HCT116 (cell line): ENCODE data around the gene ATCAY. TPM values are rescaled to one million over a fixed set of nuclear protein-coding genes. Genes with fewer than 3 reads are reported as not detected.
"Not testable (repeated sequence)": the region's sequence is repeated elsewhere in the genome, so short reads cannot be mapped to it uniquely, and the experiment has no call there.

Experiments
- ATAC-seq: fragments of 200-7000 bp; cut with Tn5 transposase; 2 replicates; pipeline ENCODE4 v1.9.1; 2020; ENCODE audit warnings: mild to moderate bottlenecking, moderate library complexity
- BruUV-seq: library from RNA; stranded (reverse); fragments of 400-500 nt; replicated peaks from 2 replicates; lab custom pipeline; 2021; lab: Mats Ljungman, UMichigan
- CTCF ChIA-PET: fragments of 300-600 bp; sonication (Branson Sonifier 250); formaldehyde crosslinking; loops from one replicate; lab custom pipeline; 2021; ENCODE audit warnings: antibody characterized with exemption; lab: Charles Lee
- POLR2A ChIA-PET: fragments of 300-600, 350-600 bp; sonication (Branson Sonifier 250); formaldehyde crosslinking; loops from one replicate; lab custom pipeline; 2021; ENCODE audit warnings: antibody characterized with exemption; lab: Charles Lee
- RAD21 ChIA-PET, 2 experiments: fragments of 300-600 bp; sonication (Branson Sonifier 250); formaldehyde crosslinking; loops; one replicate each; lab custom pipeline; 2023; ENCODE audit warnings: low total read pairs in 2 of 2; ENCODE audit not compliant: uncharacterized antibody in 2 of 2, unreplicated experiment in 2 of 2, low non-redundant PET in 1 of 2; lab: Charles Lee
- DNase-seq: peaks from one replicate; pipeline ENCODE4 v3.0.0-alpha.2; 2010; ENCODE audit warnings: low read depth, low spot score
- H2AFZ ChIP-seq: fragments of 200-600 bp; shearing (Covaris generic), sonication (generic); 2 replicates; pipeline ENCODE4 v1.6.1; 2017; ENCODE audit warnings: low read depth, mixed run types, mixed read lengths, antibody characterized with exemption, low read length; ENCODE audit not compliant: poor library complexity, severe bottlenecking
- H3K27ac ChIP-seq: 2 replicates; pipeline ENCODE4 v1.5.1; 2012; ENCODE audit warnings: low read depth, low read length
- H3K27me3 ChIP-seq: fragments of 200-600 bp; sonication (generic); 2 replicates; pipeline ENCODE4 v1.6.1; 2016; ENCODE audit warnings: mixed run types, low read length, mixed read lengths; ENCODE audit not compliant: insufficient read depth
- H3K36me3 ChIP-seq, 2 experiments: fragments of 200-500 bp in 1 of 2; fragments of 200-600 bp in 1 of 2; sonication (Bioruptor generic) in 1 of 2; sonication (generic) in 1 of 2; 2 replicates each; pipeline versions ENCODE4 v1.5.1 to v1.6.1; 2014 to 2016; ENCODE audit warnings: low read length in 2 of 2, inconsistent platforms in 1 of 2, mixed read lengths in 1 of 2, mixed run types in 1 of 2; ENCODE audit not compliant: insufficient read depth in 2 of 2, control insufficient read depth in 1 of 2
- H3K4me1 ChIP-seq, 2 experiments: fragments of 200-600 bp in 1 of 2; sonication (generic) in 1 of 2; 2 replicates each; pipeline versions ENCODE4 v1.5.1 to v1.6.1; 2012 to 2017; ENCODE audit warnings: low read length in 2 of 2, inconsistent platforms in 1 of 2, mild to moderate bottlenecking in 1 of 2, mixed read lengths in 1 of 2, mixed run types in 1 of 2, moderate library complexity in 1 of 2; ENCODE audit not compliant: insufficient read depth in 2 of 2, control insufficient read depth in 1 of 2
- H3K4me2 ChIP-seq: fragments of 200-600 bp; sonication (generic); 2 replicates; pipeline ENCODE4 v1.6.1; 2017; ENCODE audit warnings: mixed run types, low read length, mixed read lengths
- H3K4me3 ChIP-seq, 2 experiments: fragments of 200-600 bp in 1 of 2; sonication (generic) in 1 of 2; replicated peaks in 1 of 2; 2 replicates each; pipeline ENCODE4 v1.5.1; 2011 to 2016; ENCODE audit warnings: low read length in 2 of 2, control low read depth in 1 of 2, low read depth in 1 of 2, mild to moderate bottlenecking in 1 of 2, mixed read lengths in 1 of 2, mixed run types in 1 of 2
- H3K79me2 ChIP-seq: fragments of 200-600 bp; sonication (generic); 2 replicates; pipeline ENCODE4 v1.6.1; 2017; ENCODE audit warnings: mild to moderate bottlenecking, mixed run types, low read length, moderate library complexity, mixed read lengths; ENCODE audit not compliant: insufficient read depth
- H3K9ac ChIP-seq: fragments of 200-600 bp; sonication (generic); 2 replicates; pipeline ENCODE4 v1.6.1; 2016; ENCODE audit warnings: low read length, mixed read lengths
- H3K9me2 ChIP-seq: fragments of 200-600 bp; sonication (generic), shearing (Covaris generic); 2 replicates; pipeline ENCODE4 v1.6.1; 2017; ENCODE audit warnings: mixed run types, mild to moderate bottlenecking, moderate library complexity; ENCODE audit not compliant: insufficient read depth
- H3K9me3 ChIP-seq, 2 experiments: fragments of 200-500 bp in 1 of 2; fragments of 200-600 bp in 1 of 2; sonication (Bioruptor generic) in 1 of 2; sonication (generic) in 1 of 2; 2 replicates each; pipeline ENCODE4 v1.6.1; 2014 to 2017; ENCODE audit warnings: low read length in 2 of 2, mixed read lengths in 2 of 2, inconsistent platforms in 1 of 2, low read depth in 1 of 2, mild to moderate bottlenecking in 1 of 2, mixed run types in 1 of 2, moderate library complexity in 1 of 2; ENCODE audit not compliant: control insufficient read depth in 1 of 2, insufficient read depth in 1 of 2
- H4K20me1 ChIP-seq: fragments of 200-600 bp; sonication (generic), shearing (Covaris generic); 2 replicates; pipeline ENCODE4 v1.6.1; 2017; ENCODE audit warnings: mixed run types, mild to moderate bottlenecking, moderate library complexity; ENCODE audit not compliant: insufficient read depth
- CBX3 ChIP-seq: IDR thresholded peaks from 2 replicates; pipeline ENCODE4 v1.6.1; 2012; ENCODE audit warnings: low read depth
- ELF1 ChIP-seq: IDR thresholded peaks from 2 replicates; pipeline ENCODE4 v1.6.1; 2012; ENCODE audit warnings: low read depth, borderline replicate concordance
- EZH2 ChIP-seq: fragments of 200-600 bp; sonication (generic); IDR thresholded peaks from 2 replicates; pipeline ENCODE4 v1.6.1; 2017; ENCODE audit warnings: antibody characterized with exemption, mixed run types
- ZFX ChIP-seq: fragments of 450-650 bp; IDR thresholded peaks from 2 replicates; pipeline ENCODE4 v1.6.1; 2017
- intact Hi-C: fragments of 100-400 bp; cut with micrococcal nuclease; formaldehyde crosslinking; loops from 2 replicates; pipeline ENCODE4 v1.10.0; 2022
- total RNA-seq: library from RNA; stranded (reverse); gene quantifications from one replicate; pipeline ENCODE4 v1.2.1, GENCODE V29; 2021; ENCODE audit not compliant: unreplicated experiment

Gene ATCAY
- total RNA-seq, 1 experiment from 2014 or later: not detected

DNA sequence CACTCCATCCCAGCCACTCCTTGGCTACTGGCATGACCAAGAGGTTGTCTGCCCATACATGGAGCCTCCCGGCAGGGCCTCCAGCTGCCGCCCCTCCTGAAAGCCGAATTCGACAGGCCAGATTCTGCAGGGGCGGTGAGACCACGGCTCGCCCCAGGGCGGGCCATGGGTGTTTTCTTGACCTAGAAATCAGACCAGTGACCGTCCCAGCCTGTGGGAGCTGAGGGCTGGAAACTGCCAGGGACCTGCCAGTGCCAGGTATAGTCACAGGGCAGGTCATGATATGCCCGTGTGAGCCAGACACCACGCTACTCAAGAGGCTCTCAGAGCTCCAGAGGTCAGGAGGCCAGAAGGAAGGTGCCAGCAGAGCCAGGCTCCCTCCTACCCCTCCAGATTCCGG, 73.6 kb downstream of the ATCAY start:
- H3K4me3 ChIP-seq: no peak overlapping the region
- no peak overlapping the region for H3K9ac ChIP-seq
- no peaks in the 10 kb centered on the region for H3K79me2 ChIP-seq
- H3K36me3 ChIP-seq: no peaks in the 10 kb centered on the region; a peak in 1 of 4 replicates
- H3K4me1 ChIP-seq: peaks cover 2 to 23% of the 10 kb centered on the region in 2 experiments; a peak in 2 of 4 replicates
- ChIA-PET RAD21 (no interaction called here), POLR2A (no interaction called here), CTCF (no interaction called here)
- no TSS peak for BruUV-seq
- H3K9me2 ChIP-seq: no peaks in the 10 kb centered on the region
- TF ChIP-seq CBX3 (no peak), ELF1 (no peak)
- no peaks in the 10 kb centered on the region for H3K9me3 ChIP-seq
- H2AFZ ChIP-seq: no peak overlapping the region
- no peak for DNase-seq
- ATAC-seq: no peak
- H4K20me1 ChIP-seq: no peaks in the 10 kb centered on the region
- no peak overlapping the region for H3K27ac ChIP-seq
- H3K27me3 ChIP-seq: no peaks in the 10 kb centered on the region
- no peak overlapping the region for H3K4me2 ChIP-seq
- intact Hi-C loops: no loop called here

DNA sequence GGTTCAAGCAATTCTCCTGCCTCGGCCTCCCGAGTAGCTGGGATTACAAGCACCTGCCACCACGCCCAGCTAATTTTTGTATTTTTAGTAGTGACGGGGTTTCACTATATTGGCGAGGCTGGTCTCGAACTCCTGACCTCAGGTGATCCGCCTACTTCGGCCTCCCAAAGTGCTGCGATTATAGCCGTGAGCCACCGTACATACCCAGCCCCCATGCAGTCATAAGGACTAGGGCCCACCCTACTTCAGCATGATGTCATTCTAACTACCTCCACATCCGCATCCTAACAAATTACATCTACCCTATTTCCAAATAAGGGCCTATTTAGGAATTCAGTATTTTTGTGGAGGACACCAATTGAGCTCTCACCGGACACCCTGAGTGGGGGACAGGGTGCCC, 74.8 kb downstream of the ATCAY start:
- H3K4me3 ChIP-seq, H4K20me1 ChIP-seq, H3K27me3 ChIP-seq, H2AFZ ChIP-seq, H3K9me3 ChIP-seq, H3K9me2 ChIP-seq, H3K4me2 ChIP-seq, H3K36me3 ChIP-seq, RAD21 ChIA-PET, H3K79me2 ChIP-seq, BruUV-seq, POLR2A ChIA-PET, H3K9ac ChIP-seq, intact Hi-C loops, H3K27ac ChIP-seq, CTCF ChIA-PET, ATAC-seq, DNase-seq: not testable (repeated sequence)
- H3K4me1 ChIP-seq: peaks cover 2 to 23% of the 10 kb centered on the region in 2 experiments; a peak in 2 of 4 replicates

GRCh38 chr19:3955688-3956087, 75.2 kb downstream of the ATCAY start:
- no peaks in the 10 kb centered on the region for H3K79me2 ChIP-seq
- TF ChIP-seq EZH2 (no peak), ZFX (no peak)
- peaks cover 0 to 5% of the 10 kb centered on the region in 2 experiments; a peak in 1 of 4 replicates for H3K36me3 ChIP-seq
- H4K20me1 ChIP-seq: no peaks in the 10 kb centered on the region
- DNase-seq (no peak), ATAC-seq (no peak)
- no peaks in the 10 kb centered on the region for H3K27me3 ChIP-seq
- no peak overlapping the region for H2AFZ ChIP-seq
- H3K27ac ChIP-seq: no peak overlapping the region
- no peaks in the 10 kb centered on the region for H3K9me3 ChIP-seq
- no peaks in the 10 kb centered on the region for H3K9me2 ChIP-seq
- no peak overlapping the region for H3K4me3 ChIP-seq
- ChIA-PET CTCF (no interaction called here), POLR2A (no interaction called here), RAD21 (no interaction called here)
- no peak overlapping the region for H3K4me2 ChIP-seq
- BruUV-seq: no TSS peak
- H3K4me1 ChIP-seq: peaks cover 2 to 23% of the 10 kb centered on the region in 2 experiments; a peak in 2 of 4 replicates
- H3K9ac ChIP-seq: no peak overlapping the region
- intact Hi-C loops: no loop called here
